ENCODE results near the gene MPP1. TPM values are rescaled to one million over a fixed set of nuclear protein-coding genes. Genes with fewer than 3 reads are reported as not detected.

MPP1 gene
- polyA plus RNA-seq, 4 donors = 31.4 to 40.7 (median 34.2) TPM

- no peak for DNase-seq (ENCODE audit: low read depth in 4 of 4, low spot score in 3 of 4)
Measured at GRCh38 chrX:154779261-154779660, 26.0 kb downstream of the MPP1 start.

- DNase-seq (ENCODE audit: low read depth in 4 of 4, low spot score in 3 of 4) = no peak
Measured at GRCh38 chrX:154776753-154777152, 28.5 kb downstream of the MPP1 start.

GRCh38 chrX:154775419-154776349, 29.6 kb downstream of the MPP1 start:
- no peak for DNase-seq (ENCODE audit: low read depth in 4 of 4, low spot score in 3 of 4)

GRCh38 chrX:154774622-154775021, 30.7 kb downstream of the MPP1 start:
- no peak for DNase-seq (ENCODE audit: low read depth in 4 of 4, low spot score in 3 of 4)

- peak; percentile 81 to 88 (median 86) for DNase-seq (ENCODE audit: low read depth in 4 of 4, low spot score in 3 of 4)
Measured at GRCh38 chrX:154762537-154763296, 42.6 kb downstream of the MPP1 start, which contains the start of gene DKC1. Gene DKC1 (plus strand): TSS chrX:154762864. CDS start chrX:154762966, 102 bp downstream.

- DNase-seq (ENCODE audit: low read depth in 4 of 4, low spot score in 3 of 4) = no peak
Measured at GRCh38 chrX:154761977-154762536, 43.2 kb downstream of the MPP1 start.

GRCh38 chrX:154758696-154759095, 46.6 kb downstream of the MPP1 start:
- DNase-seq (ENCODE audit: low read depth in 4 of 4, low spot score in 3 of 4) = no peak

GRCh38 chrX:154751669-154752271, 53.5 kb downstream of the MPP1 start:
- DNase-seq (ENCODE audit: low read depth in 4 of 4, low spot score in 3 of 4) = no peak

GRCh38 chrX:154751203-154751668, 54.0 kb downstream of the MPP1 start:
- DNase-seq (ENCODE audit: low read depth in 4 of 4, low spot score in 3 of 4) = no peak

GRCh38 chrX:154750301-154751202, 54.7 kb downstream of the MPP1 start, which contains the start of gene GAB3:
Gene GAB3 (minus strand): TSS chrX:154751077. CDS start chrX:154751025, 52 bp downstream.
- no peak for DNase-seq (ENCODE audit: low read depth in 4 of 4, low spot score in 3 of 4)

GRCh38 chrX:154749856-154750255, 55.4 kb downstream of the MPP1 start:
- no peak for DNase-seq (ENCODE audit: low read depth in 4 of 4, low spot score in 3 of 4)

GRCh38 chrX:154748712-154749339, 56.5 kb downstream of the MPP1 start:
- DNase-seq (ENCODE audit: low read depth in 4 of 4, low spot score in 3 of 4) = no peak

GRCh38 chrX:154742613-154743012, 62.7 kb downstream of the MPP1 start:
- DNase-seq (ENCODE audit: low read depth in 4 of 4, low spot score in 3 of 4) = no peak

- DNase-seq (ENCODE audit: low read depth in 4 of 4, low spot score in 3 of 4) = no peak
Measured at GRCh38 chrX:154739952-154740465, 65.3 kb downstream of the MPP1 start.

GRCh38 chrX:154738011-154738738, 67.1 kb downstream of the MPP1 start:
- no peak for DNase-seq (ENCODE audit: low read depth in 4 of 4, low spot score in 3 of 4)

- no peak for DNase-seq (ENCODE audit: low read depth in 4 of 4, low spot score in 3 of 4)
Measured at GRCh38 chrX:154737136-154737535, 68.1 kb downstream of the MPP1 start.

GRCh38 chrX:154735695-154736393, 69.4 kb downstream of the MPP1 start:
- no peak for DNase-seq (ENCODE audit: low read depth in 4 of 4, low spot score in 3 of 4)

Measured in right renal pelvis (tissue), 4 donors.